HG02938 (cell line): Measurements from ENCODE around the gene SRC.

Source experiments
- ATAC-seq: cut with Tn5 transposase; IDR thresholded peaks from one replicate; pipeline ENCODE4 v1.9.1; 2021; ENCODE audit warnings: mild to moderate bottlenecking, moderate library complexity; ENCODE audit not compliant: unreplicated experiment

The SRC gene

DNA sequence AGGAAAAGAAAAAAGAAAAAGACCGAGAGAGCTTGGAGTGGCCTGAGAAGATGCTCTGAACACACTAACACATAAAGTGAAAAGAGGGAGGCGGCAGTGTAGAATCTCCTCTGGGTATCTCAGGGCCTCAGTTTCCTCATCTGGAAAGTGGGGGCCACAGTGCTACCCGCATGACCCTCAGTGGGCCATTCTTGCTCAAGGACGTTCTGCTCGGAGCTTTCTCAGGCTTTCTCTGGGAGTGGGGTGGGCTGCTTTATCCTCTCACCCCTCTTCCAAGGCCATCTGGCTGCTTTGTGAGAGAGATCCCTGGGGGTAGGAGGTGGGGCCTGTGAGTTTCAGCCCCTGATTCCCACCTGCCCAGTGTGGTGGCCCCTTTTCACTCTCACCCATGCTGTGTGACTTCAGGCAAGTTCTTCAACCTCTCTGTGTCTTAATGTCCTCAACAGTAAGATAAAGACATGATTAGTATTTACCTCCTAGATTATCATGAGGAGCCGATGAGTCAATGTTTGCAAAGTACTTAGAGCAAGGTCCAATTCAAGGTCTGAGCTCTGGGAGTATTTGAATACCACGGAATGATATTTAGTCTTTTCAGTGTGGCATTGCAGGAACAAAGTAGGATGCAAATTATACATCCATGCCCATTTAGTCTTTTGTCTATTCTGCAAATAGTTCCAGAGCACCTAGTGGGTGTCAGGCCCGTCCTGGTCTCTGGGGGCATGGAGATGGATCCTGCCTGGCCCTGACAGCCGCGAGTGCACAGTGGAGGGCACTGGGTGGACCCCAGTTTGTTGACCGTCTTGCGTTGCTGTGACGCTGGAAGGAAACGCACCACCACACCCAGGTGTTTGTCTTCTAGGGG lies 34.3 kb downstream of the SRC start:
- no peak for ATAC-seq

DNA sequence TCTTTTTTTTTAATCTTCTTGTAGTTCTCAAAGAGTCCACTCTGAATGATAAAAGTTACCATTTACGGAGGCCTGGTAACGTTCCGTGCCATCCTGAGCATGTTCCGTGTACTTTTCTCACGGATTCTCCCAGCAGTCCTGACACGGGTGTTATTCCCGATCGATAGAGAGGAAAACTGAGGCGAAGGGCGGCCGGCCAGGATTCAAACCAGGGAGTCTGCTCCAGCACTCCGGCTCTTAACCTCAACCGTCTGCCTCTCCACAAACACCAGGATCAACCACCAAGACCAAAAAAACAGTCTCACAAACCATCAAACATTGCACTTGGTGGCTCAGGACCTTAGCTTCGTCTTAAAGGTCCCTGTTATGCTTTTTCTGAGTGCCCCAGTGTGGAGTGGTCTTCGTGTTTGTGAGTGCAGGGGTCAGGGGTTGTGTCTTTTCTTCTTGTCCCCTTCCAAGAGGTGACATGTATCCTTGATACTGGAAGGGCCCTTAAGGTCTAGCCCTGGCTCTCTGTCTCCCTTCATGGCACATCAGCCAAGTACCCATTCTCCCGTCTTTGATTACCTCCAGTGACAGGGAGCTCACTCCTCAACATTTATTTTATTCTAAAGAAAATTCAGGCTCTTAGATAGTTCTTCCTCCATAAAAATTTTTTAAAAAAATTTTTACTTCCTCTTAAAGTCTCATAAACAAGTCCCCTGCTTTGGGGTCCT lies 35.1 kb downstream of the SRC start:
- no peak for ATAC-seq

DNA sequence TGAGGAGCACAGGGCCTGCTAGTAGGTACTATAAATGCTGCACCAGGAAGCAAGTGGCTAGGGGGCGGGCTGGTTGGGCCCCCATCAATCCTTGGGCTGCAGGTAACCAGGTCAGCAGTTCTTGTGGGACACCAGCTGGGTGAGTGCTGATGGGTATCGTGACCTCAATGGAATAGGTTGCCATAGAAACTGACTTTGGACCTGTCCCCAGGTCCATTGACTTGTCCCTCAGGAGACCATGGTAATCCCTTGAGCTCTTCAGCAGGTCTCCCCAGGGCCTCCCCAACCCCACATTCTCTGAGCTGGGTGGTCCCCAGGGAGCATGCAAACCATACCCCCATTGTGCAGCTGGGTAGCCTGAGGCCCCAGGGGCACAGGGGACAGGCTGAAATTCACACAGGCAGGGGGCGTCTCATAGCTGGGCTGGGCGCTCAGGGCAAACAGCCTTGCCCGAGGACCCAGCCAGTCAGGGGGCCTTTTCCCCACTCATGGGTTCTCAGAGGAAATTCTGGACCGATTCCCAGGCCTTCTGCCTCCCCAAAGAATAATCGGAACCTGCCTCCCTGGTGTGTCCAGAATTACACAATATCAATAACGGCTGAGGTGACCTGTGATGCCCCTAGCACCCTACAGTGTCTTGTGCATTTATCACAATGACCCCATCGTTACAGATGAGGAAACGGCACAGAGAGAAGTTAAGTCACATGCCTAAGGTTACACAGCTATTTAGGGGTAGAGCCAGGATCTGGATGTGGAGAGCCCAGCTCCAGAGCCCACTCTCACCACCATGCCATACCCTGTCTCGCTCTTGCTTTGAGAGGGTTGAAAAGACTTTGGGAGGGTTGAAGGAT lies 35.9 kb downstream of the SRC start:
- no peak for ATAC-seq

DNA sequence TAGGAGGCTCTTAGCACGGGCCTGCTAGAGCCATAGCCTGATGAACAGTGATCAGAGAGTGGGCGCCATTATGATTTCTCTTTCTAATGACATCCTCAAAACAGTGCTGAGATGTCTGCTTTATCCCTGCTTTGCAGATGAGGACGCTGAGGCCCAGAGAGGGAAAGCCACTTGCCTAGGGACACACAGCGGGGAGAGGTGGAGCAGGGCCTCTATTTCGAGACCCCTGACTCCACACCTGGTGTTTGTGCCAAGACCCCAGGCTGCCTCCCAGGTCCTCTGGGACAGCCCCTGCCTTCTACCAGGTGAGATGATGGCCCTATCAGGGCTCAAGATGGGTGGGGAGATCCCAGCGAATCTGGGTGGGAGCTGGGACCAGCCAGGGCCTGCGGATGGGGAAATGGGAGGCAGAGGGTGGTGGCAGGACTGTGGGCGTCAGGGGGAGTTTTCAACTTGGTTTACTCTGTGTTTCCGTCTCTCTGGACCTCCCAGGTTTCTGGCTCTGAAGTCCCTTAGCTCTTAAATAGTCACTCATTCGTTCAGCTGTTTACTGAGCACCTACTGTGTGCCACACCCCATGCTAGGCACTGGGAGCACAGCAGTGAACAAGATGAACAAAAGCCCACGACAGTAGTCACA lies 36.7 kb downstream of the SRC start:
- no peak for ATAC-seq

DNA sequence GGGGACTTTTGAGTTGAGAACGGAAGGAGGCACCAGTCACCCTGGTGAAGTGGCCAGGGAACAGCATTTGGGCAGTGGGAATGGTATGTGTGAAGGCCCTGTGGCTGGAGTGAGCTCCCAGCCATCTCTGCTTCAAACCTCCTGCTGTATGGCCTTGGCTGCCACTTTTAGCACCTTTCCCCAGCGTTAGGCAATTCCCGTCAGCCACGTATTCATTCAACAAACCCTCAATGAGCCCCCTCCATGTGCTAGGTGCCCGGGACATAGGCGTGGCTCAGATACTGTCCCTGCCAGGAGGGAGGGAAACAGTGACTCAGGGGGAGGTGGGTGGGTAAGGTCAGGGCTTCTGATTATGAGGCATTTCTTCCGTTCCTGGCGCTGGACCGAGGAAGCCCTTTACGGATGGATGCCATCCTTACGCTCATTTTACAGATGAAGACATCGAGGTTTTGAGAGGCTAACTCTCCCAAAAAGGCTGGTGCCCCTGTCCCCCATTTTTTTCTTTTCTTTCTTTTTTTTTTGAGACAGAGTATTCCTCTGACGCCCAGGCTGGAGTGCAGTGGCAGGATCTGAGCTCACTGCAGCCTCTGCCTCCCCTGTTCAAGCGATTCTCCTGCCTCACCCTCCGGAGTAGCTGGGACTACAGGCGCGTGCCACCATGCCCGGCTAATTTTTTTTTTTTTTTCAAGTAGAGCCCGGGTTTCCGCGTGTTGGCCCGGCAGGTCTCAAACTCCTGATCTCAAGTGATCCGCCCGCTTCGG lies 37.5 kb downstream of the SRC start:
- ATAC-seq, result no peak

DNA sequence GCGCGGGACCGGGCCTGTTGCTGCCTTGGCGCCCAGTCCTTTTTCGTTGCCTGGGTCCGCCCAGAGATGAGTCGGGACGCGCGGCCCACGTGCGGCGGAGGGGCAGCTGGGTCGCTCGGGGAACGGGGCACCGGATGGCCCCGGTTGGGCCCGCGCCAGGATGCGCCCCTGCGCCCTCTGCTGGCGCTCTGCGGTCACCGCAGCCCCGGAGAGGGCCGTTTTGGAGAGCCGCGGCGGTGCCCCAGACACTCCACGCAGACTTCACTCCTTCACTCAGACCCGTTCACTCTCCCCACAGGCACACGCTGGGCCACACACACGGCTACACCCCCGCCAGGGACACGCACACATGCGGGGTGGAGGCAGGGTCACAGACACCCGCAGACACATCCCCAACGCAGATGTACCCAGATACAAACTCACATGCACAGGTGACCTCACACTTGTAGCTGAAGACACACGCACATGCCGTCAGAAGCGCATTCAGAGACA lies 38.8 kb downstream of the SRC start:
- no peak for ATAC-seq

DNA sequence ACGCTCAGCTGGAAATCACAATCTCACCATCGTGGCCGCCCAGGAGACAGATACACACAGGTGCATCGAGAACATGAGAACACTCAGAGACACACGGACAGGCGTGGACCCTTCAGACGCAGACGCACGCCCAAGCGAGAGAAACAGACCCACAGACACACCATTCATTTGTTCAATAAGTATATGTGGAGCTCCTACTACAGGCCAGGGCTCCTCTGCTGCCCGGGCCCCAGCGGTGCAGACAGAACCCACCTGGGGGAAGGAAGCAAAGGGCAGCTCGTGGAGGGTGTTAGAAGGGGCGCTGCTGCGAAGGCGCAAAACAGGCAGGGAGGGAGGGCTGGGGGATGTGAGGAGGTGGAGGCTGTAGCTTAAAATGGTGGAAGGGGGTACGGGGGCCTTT lies 39.2 kb downstream of the SRC start:
- no peak for ATAC-seq

DNA sequence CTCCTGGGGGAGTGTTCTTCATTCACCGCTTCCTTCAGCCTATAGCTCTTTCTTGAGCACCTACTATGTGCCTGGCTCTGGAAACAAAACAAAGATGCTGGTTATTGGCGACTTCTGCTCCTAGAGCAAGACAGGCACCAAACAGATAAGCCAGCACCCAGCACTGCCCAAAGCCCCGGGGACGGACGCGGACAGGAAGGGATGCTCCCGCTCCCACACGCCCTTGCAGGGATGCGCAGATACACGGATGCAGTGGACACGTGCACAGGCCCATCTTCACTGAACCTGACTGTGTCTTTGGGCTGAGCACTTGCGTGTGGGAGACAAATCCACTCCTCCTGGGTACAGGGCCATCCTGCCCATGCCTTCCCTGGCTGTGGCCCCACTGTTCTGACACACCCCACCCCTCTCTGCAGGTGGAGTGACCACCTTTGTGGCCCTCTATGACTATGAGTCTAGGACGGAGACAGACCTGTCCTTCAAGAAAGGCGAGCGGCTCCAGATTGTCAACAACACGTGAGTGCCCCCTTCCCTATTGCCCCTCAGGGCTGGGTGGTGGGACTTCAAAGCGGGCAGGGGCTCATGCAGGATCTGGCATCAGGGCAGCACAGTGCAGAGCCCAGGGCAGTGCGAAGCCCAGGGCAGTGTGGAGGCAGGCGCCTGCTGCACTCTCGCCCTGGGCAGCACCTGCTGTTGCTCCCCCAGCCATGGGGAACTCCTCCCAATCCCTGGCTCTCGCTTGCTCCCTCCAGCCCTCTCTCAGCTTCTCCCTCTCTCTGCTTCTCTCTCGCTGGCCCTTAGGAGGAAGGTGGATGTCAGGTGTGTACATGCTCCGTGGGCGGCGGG lies 39.9 kb downstream of the SRC start:
- ATAC-seq, result no peak

DNA sequence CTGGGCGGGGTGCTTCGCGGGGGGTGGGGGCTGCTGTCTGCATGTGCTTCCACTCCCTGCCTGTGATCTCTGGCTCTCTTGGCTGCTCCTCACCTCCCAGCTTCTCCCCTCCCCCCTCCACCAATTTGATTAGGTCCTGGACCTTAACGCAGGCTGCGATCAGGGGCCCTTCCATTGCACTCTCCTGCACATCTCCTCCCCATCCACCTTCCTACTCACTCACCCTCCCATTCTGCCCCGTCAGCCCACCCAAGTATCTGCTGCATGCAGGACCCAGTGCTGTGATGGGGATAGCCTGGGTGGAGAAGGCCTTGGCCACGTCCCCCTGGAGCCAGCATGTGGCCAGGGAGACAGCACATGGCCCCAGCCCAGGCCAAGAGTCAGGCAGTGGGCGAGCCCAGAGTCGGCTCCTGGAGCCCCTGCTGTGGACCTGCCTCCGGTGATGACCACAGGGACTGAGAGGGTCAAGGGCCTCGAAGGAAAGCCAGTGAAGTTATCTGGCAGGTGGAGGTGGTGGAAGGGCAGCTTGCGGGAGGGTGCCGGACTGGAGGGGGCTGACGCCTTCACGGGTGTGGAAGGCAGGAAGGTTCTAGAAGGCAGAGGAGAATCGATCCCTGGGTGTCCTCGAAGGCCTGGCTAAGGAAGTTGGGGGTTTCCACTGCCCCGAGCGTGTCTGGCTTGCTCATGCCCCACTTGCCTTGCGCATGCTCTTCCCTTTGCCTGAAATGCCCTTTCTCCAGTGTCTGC lies 40.7 kb downstream of the SRC start:
- no peak for ATAC-seq

DNA sequence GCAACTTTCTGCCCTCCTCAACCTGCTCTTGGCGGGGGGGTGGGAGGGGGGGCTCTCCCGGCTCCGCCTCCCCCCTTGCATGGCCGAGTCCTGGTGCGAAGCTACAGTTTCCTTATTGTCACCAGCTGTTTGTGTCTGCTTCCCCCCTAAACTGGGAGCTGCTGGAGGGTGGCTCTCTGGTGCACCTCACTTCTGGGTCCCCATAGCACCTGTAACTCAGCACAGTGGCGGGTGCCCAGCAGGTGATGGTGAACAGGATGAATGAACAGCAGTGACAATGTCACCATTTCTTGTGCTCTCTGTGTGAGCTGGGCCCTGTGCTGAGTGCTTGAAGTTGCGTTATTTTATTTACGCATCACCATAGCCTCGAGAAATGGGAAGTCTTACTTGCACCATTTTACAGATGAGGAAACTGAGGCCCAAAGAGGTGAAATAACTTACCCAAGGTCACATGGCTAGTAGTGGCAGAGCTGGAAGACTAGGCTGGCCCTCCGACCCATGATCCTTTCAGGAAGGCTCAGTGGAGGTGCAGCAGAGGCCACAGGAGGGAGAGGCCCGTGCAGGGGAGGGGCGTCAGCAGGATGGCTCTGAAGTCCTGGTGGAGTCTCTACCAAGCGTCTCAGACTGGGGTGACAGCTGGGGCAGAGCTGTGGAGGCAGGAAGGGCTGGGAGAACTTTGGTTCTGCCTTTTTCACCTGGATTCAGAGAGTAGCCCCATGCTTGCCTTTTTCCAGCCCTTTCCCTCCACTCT lies 41.8 kb downstream of the SRC start:
- no peak for ATAC-seq

DNA sequence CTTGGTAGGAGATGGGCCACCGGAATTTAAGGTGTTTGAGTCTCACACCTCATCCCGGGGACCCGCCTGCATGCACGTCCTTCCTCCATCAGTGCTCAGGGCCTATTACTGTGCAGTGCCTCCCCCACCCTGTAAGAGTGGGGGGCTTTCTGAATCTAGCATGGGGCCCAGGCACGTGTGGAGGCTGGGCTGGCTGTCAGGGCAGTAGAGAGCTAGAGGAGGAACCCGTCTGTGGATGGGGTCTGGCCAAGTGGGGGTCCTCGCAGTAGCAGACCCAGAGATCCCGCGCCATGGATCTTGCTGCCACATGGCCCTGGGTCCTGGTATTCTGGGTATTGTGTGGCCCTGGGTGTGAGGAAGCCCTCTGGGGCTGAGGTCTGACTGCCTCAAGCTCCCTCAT lies 42.9 kb downstream of the SRC start:
- no peak for ATAC-seq

DNA sequence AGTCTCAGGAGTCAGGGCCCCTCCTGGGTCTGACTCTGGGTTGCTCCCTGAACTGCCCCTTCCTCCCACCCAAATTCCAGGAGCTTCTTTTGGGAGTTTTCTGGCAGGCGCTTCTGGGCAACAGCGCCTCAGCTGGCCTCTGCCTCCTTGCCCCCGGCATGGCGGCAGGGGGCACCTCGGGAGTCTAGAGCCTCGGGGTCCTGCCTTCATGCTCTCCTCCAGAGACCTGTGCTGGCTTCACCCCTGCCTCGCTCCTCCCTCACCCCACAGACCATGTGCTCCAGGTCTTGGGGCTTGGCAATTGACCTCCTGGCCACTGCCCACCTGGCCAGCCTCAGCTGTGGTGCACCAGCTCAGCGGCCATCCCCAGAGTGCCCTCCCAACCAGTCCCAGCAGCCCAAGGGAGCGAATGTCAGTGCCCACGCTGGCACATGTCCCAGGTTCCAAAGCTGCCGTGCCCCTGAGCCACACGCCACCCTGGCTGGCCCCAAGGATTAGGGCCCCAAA lies 43.4 kb downstream of the SRC start:
- no peak for ATAC-seq

DNA sequence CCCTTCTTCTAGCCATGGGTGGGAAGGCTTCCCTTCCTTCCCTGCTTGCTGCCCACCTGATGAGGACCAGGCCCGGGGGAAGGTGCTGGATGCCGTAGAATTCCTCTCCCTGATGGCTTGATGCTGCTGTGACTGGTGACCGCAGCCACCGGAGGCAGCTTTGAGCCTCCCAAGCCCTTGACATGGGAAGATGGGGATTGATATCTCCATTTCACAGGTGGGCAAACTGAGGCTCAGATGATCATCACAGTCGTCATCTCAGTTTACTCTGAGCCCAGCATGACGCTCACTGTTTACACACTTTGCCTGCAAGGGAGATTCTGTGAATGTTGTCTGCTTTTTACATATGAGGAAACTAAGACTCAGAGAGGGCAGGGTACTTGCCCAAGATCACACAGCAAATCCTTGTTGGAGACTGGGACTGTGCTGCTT lies 43.9 kb downstream of the SRC start:
- no peak for ATAC-seq

DNA sequence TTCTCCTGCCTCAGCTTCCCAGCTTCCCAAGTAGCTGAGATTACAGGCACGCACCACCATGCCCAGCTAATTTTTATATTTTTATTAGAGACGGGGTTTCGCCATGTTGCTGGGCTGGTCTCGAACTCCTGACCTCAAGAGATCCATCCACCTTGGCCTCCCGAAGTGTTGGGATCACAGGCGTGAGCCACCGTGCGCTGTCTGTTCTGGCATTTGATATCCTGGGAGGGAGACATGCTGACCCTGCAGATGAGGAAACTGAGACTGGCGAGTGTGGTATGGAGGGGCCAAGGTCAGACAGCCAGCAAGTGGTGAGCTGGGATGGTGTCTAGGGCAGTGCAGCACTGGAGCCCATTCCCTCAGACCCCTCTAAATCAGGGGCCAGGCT lies 44.6 kb downstream of the SRC start:
- no peak for ATAC-seq

DNA sequence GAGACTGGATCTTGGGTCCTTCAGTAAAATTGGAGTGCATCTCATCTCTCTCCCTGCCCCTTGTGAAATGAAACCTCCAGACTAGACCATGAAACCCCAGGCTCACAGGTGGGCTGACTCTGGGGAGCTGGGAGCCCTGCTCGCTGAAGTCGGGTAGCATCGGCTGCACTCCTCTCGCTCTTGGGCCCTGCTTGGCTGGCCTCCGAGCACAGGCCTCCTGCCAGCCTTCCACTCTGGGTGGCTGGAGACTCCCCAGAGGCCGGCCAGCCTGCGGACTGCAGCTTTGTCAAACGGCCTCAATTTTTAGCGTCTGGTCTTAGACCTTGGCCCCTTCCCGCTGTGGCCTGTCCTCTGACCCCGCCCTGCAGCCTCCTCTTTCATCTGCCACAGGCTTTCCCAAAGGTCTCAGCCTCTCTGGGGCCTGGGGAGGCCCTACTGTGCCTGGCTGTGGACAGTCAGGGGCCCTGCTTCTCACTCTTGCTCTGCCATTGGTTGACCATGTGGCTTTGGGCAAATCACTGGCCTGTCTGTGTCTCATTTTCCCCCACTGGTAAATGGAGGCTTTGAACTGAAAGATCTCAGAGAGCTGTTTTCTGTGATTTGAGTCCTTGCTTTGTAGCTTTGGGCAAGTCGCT lies 45.1 kb downstream of the SRC start:
- no peak for ATAC-seq

DNA sequence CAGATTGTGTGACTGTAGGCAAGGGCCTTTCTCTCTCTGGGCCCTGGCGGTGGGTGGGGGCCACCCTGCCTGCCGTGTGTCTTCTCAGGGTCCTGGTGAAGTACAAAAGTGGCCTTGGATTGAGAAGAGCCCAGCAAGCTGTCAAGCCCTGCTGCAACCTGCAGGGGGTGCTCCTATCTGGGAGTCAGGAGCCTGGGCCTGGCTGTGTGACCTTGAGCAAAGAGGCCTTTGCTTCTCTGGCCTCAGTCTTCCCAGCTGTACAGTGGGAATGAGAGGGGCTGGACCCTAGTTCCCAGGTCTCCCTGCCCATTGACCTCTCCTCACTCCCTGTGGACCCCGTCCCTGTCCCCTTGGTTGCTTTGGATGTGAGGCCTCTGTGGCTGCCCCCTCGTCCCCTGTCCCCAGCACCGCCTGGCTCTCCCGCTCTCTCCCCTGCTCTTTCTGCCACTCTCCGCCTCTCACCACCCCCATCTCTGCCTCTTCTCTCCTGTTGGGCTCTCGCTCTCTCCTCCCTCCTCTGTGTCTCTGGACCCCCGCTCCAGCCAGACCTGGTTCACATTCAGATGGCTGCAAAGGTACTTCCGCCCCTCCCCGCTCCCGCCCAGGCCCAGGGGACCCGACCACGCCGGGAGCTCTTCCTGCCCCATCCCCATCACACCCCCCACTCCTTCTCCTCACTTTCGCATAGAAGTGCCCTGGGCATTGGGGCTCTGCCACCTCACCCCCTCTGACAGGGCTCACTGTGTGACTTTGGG lies 46.7 kb downstream of the SRC start:
- ATAC-seq, result no peak
